Erythroblast (primary cell): ENCODE results near the gene FRMD5.

Experiments used
- GATA1 ChIP-seq: IDR thresholded peaks from 2 replicates; pipeline ENCODE4 v1.6.1; 2011; ENCODE audit warnings: low read depth, mild to moderate bottlenecking, control low read depth, low read length, moderate library complexity
- POLR2A ChIP-seq: IDR thresholded peaks from 2 replicates; pipeline ENCODE4 v1.6.1; 2011; ENCODE audit warnings: mild to moderate bottlenecking, low read length

DNA sequence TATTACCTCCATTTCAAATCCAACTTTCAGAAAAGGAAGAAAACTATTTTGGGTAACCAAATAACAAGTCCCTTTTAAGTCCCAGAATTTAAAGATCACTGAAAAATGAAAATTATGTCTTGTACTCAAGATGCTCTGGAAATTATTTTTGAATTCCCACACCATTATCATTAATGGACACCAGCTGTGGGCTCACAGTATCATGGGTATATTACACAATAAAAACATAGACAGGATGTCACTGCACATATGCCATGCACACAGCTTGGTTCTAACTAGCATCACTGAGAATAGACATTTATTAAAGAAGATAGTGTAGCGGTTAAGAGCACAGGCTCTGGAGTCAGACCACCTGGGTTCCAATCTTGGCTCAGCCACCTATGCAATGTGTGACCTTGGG, 130.4 kb downstream of the FRMD5 start:
- no peak for TF ChIP-seq POLR2A
- TF ChIP-seq GATA1: no peak
